GM12874 (cell line): ENCODE data around the gene XPA.

Experiments used
- TF ChIP-seq, protein P1 (sequence below): IDR thresholded peaks from 2 replicates; pipeline ENCODE4 v1.5.1; 2011; ENCODE audit warnings: low read depth, mild to moderate bottlenecking, control low read depth, low read length, moderate library complexity; ENCODE audit not compliant: insufficient read depth

Gene XPA

DNA sequence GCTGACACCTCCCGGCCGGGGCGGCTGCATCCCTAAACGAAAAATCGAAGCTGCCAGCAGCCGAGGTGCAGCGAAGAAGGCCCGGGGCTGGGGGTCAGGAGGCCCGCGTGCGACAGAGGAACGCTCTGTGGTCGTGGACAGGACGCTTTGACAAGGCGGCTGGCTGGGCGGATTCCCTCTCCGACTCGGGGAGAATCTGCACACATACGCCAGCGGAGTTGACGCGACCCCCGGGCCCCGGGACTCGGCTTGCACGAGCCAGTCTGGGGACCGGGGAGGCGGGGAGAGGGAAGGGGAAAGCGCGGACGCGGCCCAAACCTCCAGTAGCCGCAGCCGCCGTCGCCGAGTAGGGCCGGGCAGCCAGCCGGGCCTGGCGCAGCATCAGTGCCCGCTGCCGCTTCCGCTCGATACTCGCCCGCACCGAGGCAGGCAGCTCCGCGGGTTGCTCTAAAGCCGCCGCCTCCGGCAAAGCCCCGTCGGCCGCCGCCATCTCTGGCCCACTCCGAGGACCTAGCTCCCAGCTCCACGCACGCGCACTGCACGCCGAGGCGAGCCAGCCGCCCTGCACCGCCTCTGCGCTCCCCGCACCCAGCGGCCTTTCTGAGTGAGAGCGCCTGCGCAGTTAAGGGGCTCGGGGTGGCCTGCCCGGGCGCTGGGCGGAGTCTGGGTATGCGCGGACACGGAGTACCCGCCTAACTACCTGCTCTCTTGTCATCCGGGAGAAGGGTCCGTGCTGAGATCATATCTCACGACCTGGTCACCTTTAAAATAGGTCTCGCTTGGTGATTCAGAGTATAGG lies at the start of gene XPA:
XPA (minus strand) TSS at position 538 of the 799 bp plus-strand sequence; CDS start at position 490, 48 bp downstream.
- TF ChIP-seq, protein P1, sequence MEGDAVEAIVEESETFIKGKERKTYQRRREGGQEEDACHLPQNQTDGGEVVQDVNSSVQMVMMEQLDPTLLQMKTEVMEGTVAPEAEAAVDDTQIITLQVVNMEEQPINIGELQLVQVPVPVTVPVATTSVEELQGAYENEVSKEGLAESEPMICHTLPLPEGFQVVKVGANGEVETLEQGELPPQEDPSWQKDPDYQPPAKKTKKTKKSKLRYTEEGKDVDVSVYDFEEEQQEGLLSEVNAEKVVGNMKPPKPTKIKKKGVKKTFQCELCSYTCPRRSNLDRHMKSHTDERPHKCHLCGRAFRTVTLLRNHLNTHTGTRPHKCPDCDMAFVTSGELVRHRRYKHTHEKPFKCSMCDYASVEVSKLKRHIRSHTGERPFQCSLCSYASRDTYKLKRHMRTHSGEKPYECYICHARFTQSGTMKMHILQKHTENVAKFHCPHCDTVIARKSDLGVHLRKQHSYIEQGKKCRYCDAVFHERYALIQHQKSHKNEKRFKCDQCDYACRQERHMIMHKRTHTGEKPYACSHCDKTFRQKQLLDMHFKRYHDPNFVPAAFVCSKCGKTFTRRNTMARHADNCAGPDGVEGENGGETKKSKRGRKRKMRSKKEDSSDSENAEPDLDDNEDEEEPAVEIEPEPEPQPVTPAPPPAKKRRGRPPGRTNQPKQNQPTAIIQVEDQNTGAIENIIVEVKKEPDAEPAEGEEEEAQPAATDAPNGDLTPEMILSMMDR, result no peak

DNA sequence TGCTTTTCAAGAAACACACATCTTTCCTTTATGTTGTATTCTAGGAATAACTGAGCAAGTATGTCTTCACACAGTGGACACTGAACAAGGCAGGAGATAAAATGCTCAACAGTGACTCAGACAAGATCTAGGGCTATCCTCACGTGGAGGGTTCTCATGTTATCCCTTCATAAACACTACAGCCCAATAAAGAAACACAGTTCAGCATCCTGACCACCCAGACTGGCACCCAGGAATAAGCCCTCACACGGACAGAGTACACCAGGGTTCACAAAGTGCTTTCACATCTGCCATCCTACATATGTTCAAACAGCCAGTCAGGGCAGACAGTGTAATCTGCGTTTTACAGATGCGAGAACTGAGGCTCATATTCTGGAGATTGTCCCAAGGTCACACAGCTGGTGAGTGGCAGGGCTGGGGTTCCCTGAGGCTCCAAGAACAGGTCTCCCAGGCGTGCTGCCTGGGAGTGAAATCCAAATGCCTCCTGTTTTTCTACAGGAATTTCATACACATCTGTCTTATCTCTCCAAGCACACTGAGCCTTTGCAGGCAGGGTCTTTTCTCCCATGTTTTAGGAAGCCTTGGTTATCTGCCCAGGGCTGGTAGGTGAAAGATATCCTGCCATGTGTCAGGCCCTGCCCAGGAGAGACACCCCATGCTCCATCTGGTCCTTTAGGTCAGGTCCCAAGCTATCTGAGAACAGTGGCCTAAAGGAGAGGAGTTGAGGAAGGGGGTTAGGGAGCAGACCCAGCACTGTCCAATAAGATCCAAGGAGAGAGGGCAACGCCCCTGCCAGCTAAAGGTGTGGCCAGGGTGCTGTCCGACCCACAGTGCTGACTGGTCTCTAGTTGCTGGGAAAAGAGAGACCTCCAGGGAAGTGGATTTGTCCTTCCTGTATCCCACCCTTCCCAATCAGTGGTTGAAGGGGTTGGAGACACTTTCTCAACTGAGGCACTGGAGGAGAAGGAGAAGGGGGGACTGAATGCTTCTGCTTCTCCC lies 47.9 kb upstream of the XPA start:
- TF ChIP-seq, protein P1, result no peak

DNA sequence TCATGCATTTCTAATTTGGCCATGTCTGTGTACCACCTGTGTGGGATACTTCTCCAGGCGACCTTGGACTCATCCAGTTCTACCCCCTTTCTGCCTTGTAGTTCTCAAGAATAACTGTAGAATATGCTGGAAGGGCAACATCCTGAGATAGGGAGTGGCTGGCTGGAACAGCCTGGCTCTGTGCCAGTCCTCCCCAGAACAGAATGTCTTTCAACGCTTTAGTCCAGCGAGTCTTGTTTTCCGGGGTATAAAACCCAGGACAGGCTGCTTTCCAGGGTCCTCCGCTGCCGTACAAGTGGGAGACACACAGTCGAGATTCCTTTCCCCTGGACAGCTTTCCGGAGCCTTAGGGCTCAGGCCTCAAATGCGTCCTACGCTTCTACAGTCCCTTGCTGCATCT lies 45.4 kb upstream of the XPA start:
- TF ChIP-seq, protein P1, result no peak

DNA sequence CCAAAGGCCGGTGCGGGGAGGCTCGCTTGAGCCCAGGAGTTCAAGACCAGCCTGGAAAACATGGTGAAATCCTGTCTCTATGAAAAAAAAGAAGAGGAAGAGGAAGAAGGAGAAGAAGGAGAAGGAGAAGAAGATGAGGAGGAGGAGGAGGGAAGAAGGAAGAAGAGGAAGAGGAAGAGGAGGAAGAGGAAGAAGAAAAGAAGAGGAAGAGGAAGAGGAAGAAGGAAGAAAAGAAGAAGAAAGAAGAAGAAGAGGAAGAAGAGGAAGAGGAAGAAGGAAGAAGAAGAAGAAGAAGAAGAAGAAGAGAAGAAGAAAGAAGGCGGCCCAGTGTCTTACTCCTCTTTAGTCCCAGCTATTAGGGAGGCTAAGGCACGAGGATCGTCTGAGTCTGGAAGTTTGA lies 44.8 kb upstream of the XPA start:
- TF ChIP-seq, protein P1, result no peak

DNA sequence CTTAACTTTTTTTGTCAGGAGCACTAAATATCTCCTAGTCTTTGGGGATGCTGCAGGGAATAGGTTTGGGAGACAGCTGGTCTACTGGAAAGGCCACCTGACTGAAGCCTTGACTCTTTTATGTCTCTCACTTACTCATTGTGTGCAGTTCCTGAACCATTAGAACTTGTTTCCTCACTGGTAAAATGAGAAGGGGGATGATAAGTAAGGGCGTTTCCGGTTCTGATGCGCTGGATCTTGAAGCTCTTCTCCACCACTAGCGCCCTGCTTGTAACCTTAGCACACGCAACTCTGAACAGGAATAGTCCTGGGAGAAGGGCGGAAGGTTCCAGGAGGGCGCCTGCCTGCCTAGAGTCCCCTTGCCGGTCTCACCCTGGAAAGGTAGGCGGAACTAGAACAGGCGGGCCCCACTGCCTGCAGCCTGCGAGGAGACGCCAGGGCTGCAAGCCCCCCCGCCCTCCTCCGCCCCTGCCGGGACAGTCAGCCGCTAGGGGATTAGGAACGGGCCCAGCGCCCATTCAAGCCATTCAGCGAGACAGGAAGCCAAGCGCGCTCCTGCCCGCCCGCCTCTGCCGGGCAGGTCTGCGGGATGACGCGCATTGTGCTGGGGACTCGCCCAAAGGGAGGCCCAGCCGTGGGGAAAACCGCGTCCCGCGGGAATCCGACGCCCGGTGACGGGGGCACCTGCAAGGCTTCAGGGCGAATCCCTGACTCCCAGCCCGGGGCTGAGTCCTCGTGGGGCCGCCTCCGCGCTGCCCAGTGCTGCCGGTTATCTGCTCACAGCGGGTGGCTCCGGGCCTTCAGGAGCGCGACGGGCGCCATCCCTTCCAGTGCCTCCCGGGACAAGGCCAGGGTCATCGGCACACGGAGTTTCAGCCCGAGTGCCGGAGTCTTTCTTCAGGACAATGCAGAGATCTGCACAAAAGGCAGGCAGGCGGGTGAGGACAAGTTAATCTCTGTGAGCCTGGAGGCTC lies 44.0 kb upstream of the XPA start:
- TF ChIP-seq, protein P1, result no peak

DNA sequence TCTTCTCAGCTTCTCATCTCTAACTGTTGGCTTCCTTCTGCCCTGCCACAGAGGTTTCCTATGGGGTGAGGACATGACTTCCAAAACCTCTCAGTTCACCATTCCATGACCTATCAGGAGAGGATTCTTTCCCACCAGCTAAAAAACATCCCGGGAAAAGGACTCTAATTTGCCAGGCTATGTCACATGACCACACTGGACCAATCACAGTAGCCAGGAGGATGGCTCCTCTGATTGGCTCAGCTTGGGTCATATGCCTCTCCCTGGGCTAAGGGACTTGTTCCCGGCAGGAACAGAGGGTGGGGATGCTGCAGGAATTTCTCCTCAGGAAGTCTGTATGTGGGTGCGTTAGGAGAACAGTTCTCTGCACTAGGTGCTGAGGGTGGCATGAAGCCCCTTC lies 40.3 kb upstream of the XPA start:
- TF ChIP-seq, protein P1, result no peak
